ENCODE measurements around the gene HMG20A.

GRCh38 chr15:77506311-77507142, 85.8 kb downstream of the HMG20A start:
- TF ChIP-seq CTCF (conservative IDR thresholded peaks at IDR 0.05; ENCODE audit: low read depth in 2 of 2): no peak
- TF ChIP-seq POLR2AphosphoS5 (IDR thresholded peaks at IDR 0.05; ENCODE audit: low read depth): no peak

Data from GM23338 (cell line).